Activated naive CD8-positive, alpha-beta T cell treated with anti-CD3 and anti-CD28 coated beads for 36 hours (primary cell): ENCODE data around the gene PI4KA. TPM values are rescaled to one million over a fixed set of nuclear protein-coding genes. Genes with fewer than 3 reads are reported as not detected.

Experiments used
- DNase-seq: peaks from one replicate; pipeline ENCODE4 v3.0.0; 2021
- H3K27ac Mint-ChIP-seq: one replicate; pipeline ENCODE4 v1.8.0; 2022; ENCODE audit warnings: mild to moderate bottlenecking, moderate library complexity, mixed read lengths
- H3K27me3 Mint-ChIP-seq: one replicate; pipeline ENCODE4 v1.8.0; 2022; ENCODE audit warnings: mild to moderate bottlenecking, mixed read lengths
- H3K36me3 Mint-ChIP-seq: one replicate; pipeline ENCODE4 v1.8.0; 2021; ENCODE audit warnings: mild to moderate bottlenecking, mixed read lengths
- H3K4me1 Mint-ChIP-seq: one replicate; pipeline ENCODE4 v1.8.0; 2021; ENCODE audit warnings: mixed read lengths
- H3K4me3 Mint-ChIP-seq: one replicate; pipeline ENCODE4 v1.8.0; 2022; ENCODE audit warnings: mild to moderate bottlenecking, moderate library complexity, mixed read lengths
- H3K9me3 Mint-ChIP-seq: one replicate; pipeline ENCODE4 v1.8.0; 2022; ENCODE audit warnings: mixed read lengths
- total RNA-seq, 2 experiments: library from RNA; stranded (reverse); gene quantifications; one replicate each; pipeline ENCODE4 v1.2.3, GENCODE V29; 2021

The PI4KA gene
- total RNA-seq, 2 experiments from 2014 or later, result 49.3 to 51.3 TPM

GRCh38 chr22:20786536-20786979 lies 72.1 kb downstream of the PI4KA start:
- Mint-ChIP-seq H3K36me3 (peaks cover 3% of the 10 kb centered on the region), H3K9me3 (no peaks in the 10 kb centered on the region), H3K4me3 (no peak overlapping the region), H3K27ac (no peak overlapping the region), H3K4me1 (peaks cover 2% of the 10 kb centered on the region), H3K27me3 (no peaks in the 10 kb centered on the region)
- no peak for DNase-seq

GRCh38 chr22:20786048-20786447 lies 72.6 kb downstream of the PI4KA start:
- no peak overlapping the region for H3K4me3 Mint-ChIP-seq
- DNase-seq, result no peak
- H3K27ac Mint-ChIP-seq, result no peak overlapping the region
- H3K9me3 Mint-ChIP-seq, result no peaks in the 10 kb centered on the region
- H3K27me3 Mint-ChIP-seq, result no peaks in the 10 kb centered on the region
- H3K36me3 Mint-ChIP-seq, result peaks cover 1% of the 10 kb centered on the region
- peaks cover 3% of the 10 kb centered on the region for H3K4me1 Mint-ChIP-seq

GRCh38 chr22:20785415-20785814 lies 73.2 kb downstream of the PI4KA start:
- Mint-ChIP-seq H3K4me3 (no peak overlapping the region), H3K36me3 (no peaks in the 10 kb centered on the region), H3K27ac (no peak overlapping the region), H3K4me1 (peaks cover 3% of the 10 kb centered on the region), H3K9me3 (no peaks in the 10 kb centered on the region), H3K27me3 (no peaks in the 10 kb centered on the region)
- no peak for DNase-seq

GRCh38 chr22:20783844-20784723 lies 74.5 kb downstream of the PI4KA start:
- Mint-ChIP-seq H3K9me3 (no peaks in the 10 kb centered on the region), H3K27ac (no peak overlapping the region), H3K36me3 (peaks cover 3% of the 10 kb centered on the region), H3K27me3 (no peaks in the 10 kb centered on the region), H3K4me1 (peaks cover 11% of the 10 kb centered on the region), H3K4me3 (no peak overlapping the region)
- DNase-seq, result peak; percentile 20

GRCh38 chr22:20783300-20783673 lies 75.3 kb downstream of the PI4KA start:
- H3K27ac Mint-ChIP-seq, result no peak overlapping the region
- no peak for DNase-seq
- no peaks in the 10 kb centered on the region for H3K9me3 Mint-ChIP-seq
- H3K4me3 Mint-ChIP-seq, result no peak overlapping the region
- peaks cover 3% of the 10 kb centered on the region for H3K36me3 Mint-ChIP-seq
- H3K4me1 Mint-ChIP-seq, result peaks cover 14% of the 10 kb centered on the region
- H3K27me3 Mint-ChIP-seq, result no peaks in the 10 kb centered on the region

- no peak overlapping the region for H3K4me3 Mint-ChIP-seq
- peaks cover 3% of the 10 kb centered on the region for H3K36me3 Mint-ChIP-seq
- DNase-seq, result no peak
- no peak overlapping the region for H3K27ac Mint-ChIP-seq
- no peaks in the 10 kb centered on the region for H3K9me3 Mint-ChIP-seq
- peaks cover 14% of the 10 kb centered on the region for H3K4me1 Mint-ChIP-seq
- H3K27me3 Mint-ChIP-seq, result no peaks in the 10 kb centered on the region
These were observed 75.9 kb downstream of the PI4KA start for GRCh38 chr22:20782596-20783299.

GRCh38 chr22:20782083-20782482 lies 76.5 kb downstream of the PI4KA start:
- H3K27ac Mint-ChIP-seq, result no peak overlapping the region
- no peaks in the 10 kb centered on the region for H3K9me3 Mint-ChIP-seq
- peaks cover 3% of the 10 kb centered on the region for H3K36me3 Mint-ChIP-seq
- no peak for DNase-seq
- H3K4me3 Mint-ChIP-seq, result no peak overlapping the region
- peaks cover 17% of the 10 kb centered on the region for H3K4me1 Mint-ChIP-seq
- H3K27me3 Mint-ChIP-seq, result no peaks in the 10 kb centered on the region

GRCh38 chr22:20781272-20781990 lies 77.2 kb downstream of the PI4KA start:
- DNase-seq, result no peak
- no peaks in the 10 kb centered on the region for H3K9me3 Mint-ChIP-seq
- peaks cover 17% of the 10 kb centered on the region for H3K4me1 Mint-ChIP-seq

GRCh38 chr22:20779818-20780158 lies 78.8 kb downstream of the PI4KA start:
- H3K36me3 Mint-ChIP-seq, result peaks cover 3% of the 10 kb centered on the region
- H3K27me3 Mint-ChIP-seq, result no peaks in the 10 kb centered on the region
- no peak overlapping the region for H3K4me3 Mint-ChIP-seq
- H3K9me3 Mint-ChIP-seq, result no peaks in the 10 kb centered on the region
- H3K27ac Mint-ChIP-seq, result no peak overlapping the region
- H3K4me1 Mint-ChIP-seq, result peaks cover 17% of the 10 kb centered on the region
- DNase-seq, result no peak

More at GRCh38 chr22:20781272-20781990, 77.2 kb downstream of the PI4KA start:
- Mint-ChIP-seq H3K27me3 (no peaks in the 10 kb centered on the region), H3K4me3 (no peak overlapping the region), H3K36me3 (peaks cover 3% of the 10 kb centered on the region), H3K27ac (no peak overlapping the region)

GRCh38 chr22:20779014-20779817 lies 79.4 kb downstream of the PI4KA start:
- no peak overlapping the region for H3K4me3 Mint-ChIP-seq
- peaks cover 3% of the 10 kb centered on the region for H3K36me3 Mint-ChIP-seq
- peaks cover 17% of the 10 kb centered on the region for H3K4me1 Mint-ChIP-seq
- no peaks in the 10 kb centered on the region for H3K27me3 Mint-ChIP-seq
- no peaks in the 10 kb centered on the region for H3K9me3 Mint-ChIP-seq
- no peak for DNase-seq
- no peak overlapping the region for H3K27ac Mint-ChIP-seq

GRCh38 chr22:20777420-20778177 lies 81.0 kb downstream of the PI4KA start:
- no peak for DNase-seq
- H3K27me3 Mint-ChIP-seq, result no peaks in the 10 kb centered on the region
- H3K27ac Mint-ChIP-seq, result no peak overlapping the region
- no peaks in the 10 kb centered on the region for H3K9me3 Mint-ChIP-seq
- H3K36me3 Mint-ChIP-seq, result peaks cover 3% of the 10 kb centered on the region
- H3K4me1 Mint-ChIP-seq, result peaks cover 17% of the 10 kb centered on the region
- H3K4me3 Mint-ChIP-seq, result no peak overlapping the region

- H3K4me3 Mint-ChIP-seq, result no peak overlapping the region
- H3K36me3 Mint-ChIP-seq, result peaks cover 3% of the 10 kb centered on the region
- H3K9me3 Mint-ChIP-seq, result no peaks in the 10 kb centered on the region
- H3K27ac Mint-ChIP-seq, result no peak overlapping the region
- no peak for DNase-seq
- no peaks in the 10 kb centered on the region for H3K27me3 Mint-ChIP-seq
- peaks cover 17% of the 10 kb centered on the region for H3K4me1 Mint-ChIP-seq
These were observed 81.8 kb downstream of the PI4KA start for GRCh38 chr22:20776624-20777405.

GRCh38 chr22:20775342-20775895 lies 83.2 kb downstream of the PI4KA start:
- Mint-ChIP-seq H3K36me3 (peaks cover 3% of the 10 kb centered on the region), H3K4me1 (peaks cover 13% of the 10 kb centered on the region), H3K9me3 (no peaks in the 10 kb centered on the region), H3K4me3 (no peak overlapping the region), H3K27ac (no peak overlapping the region), H3K27me3 (no peaks in the 10 kb centered on the region)
- DNase-seq, result no peak
